RWPE1 (cell line): Measurements from ENCODE around the gene DPYSL4.

Source experiments
- CTCF ChIA-PET: fragments of 350-600 bp; sonication (Branson Sonifier 250); formaldehyde crosslinking; extraction: SDS; loops from one replicate; lab custom pipeline; 2021; lab: Yijun Ruan, JAX
- POLR2A ChIA-PET: fragments of 400-600 bp; formaldehyde crosslinking; extraction: SDS; loops from one replicate; lab custom pipeline; 2020; ENCODE audit warnings: antibody characterized with exemption; ENCODE audit not compliant: low non-redundant PET; lab: Yijun Ruan, JAX
- DNase-seq: peaks from one replicate; pipeline ENCODE4 v3.0.0; 2012; ENCODE audit warnings: low spot score
- H3K27ac ChIP-seq: fragments of 450-650 bp; 2 replicates; pipeline ENCODE4 v1.5.1; 2017
- TF ChIP-seq, protein P1 (sequence below): fragments of 450-650 bp; conservative IDR thresholded peaks from 2 replicates; pipeline ENCODE4 v1.5.1; 2017; ENCODE audit warnings: low read depth, mild to moderate bottlenecking

Gene DPYSL4

DNA sequence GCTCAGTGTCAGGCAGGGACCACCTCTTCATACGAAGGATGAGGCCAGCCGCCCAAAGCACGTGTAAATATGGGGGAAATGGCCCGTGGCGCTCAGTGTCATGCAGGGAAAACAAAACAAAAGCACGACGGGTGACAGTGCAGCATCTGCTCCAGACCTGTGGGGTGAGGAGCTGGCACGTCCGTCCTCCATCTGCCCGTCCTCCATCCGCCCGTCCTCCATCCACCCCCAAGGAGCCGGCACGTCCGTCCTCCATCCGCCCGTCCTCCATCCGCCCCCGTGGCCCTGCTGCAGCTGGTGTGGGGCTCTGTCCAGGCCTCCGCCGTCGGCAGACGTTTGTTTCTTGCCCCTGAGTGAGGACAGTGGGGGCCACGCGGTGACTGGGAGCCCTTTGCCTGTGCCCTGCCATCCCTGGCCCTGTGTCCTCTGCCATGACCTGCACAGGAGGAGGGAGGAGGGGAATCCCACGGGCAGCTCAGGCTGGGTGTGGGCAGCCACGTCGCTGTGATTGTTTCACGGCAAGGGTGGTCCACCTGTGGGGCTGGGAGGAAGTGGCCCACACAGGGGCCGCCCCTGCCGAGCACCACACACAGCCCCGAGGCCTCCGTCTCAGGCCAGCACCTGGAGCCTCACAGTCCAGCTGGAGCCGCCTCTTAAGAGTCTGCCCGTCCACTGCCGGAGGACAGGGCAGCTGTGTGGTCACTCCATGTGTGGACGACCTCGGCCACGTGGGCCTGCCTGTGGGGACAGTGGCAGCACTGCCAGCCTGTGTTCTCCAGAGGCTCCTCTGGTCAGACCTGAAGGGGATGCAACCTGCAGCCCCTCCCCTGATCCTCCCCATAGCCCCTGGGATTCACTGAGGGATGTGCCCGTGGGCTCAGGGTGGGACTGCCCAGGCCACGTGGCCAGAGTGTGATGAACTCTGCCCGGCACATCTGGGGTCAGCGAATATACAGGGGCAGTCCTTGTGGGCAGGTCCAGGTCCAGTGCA, 38.2 kb upstream of the DPYSL4 start:
- POLR2A ChIA-PET: interaction anchor here (0.6 kb wide), 1 partner anchor 871 kb away, joined by 4 read pairs; no protein-coding TSS in a partner anchor
- H3K27ac ChIP-seq: no peak overlapping the region
- TF ChIP-seq, protein P1, sequence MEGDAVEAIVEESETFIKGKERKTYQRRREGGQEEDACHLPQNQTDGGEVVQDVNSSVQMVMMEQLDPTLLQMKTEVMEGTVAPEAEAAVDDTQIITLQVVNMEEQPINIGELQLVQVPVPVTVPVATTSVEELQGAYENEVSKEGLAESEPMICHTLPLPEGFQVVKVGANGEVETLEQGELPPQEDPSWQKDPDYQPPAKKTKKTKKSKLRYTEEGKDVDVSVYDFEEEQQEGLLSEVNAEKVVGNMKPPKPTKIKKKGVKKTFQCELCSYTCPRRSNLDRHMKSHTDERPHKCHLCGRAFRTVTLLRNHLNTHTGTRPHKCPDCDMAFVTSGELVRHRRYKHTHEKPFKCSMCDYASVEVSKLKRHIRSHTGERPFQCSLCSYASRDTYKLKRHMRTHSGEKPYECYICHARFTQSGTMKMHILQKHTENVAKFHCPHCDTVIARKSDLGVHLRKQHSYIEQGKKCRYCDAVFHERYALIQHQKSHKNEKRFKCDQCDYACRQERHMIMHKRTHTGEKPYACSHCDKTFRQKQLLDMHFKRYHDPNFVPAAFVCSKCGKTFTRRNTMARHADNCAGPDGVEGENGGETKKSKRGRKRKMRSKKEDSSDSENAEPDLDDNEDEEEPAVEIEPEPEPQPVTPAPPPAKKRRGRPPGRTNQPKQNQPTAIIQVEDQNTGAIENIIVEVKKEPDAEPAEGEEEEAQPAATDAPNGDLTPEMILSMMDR: no peak
- no peak for DNase-seq
- CTCF ChIA-PET: interaction anchor here (1.2 kb wide), 1 partner anchor 125 kb away, joined by 3 read pairs; no protein-coding TSS in a partner anchor

DNA sequence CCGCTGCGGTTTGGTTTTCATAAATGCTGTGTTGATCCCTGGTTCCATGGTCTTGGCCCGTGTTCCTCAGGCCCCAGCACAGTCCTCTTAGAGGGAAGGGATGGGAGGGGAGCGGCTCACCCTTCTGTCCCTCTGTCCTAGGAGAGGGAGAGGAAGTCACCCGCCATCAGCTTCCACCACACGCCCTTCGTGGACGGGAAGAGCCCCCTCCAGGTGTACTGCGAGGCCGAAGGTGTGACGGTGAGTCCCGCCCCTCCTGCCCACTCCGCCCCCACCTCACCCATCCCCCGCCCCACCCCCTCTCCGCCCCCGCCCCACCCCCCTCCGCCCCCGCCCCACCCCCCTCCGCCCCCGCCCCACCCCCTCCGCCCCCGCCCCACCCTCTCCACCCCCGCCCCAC, 37.5 kb upstream of the DPYSL4 start:
- POLR2A ChIA-PET: no interaction called here
- CTCF ChIA-PET: no interaction called here
- TF ChIP-seq, protein P1: no peak
- H3K27ac ChIP-seq: no peak overlapping the region
- no peak for DNase-seq

DNA sequence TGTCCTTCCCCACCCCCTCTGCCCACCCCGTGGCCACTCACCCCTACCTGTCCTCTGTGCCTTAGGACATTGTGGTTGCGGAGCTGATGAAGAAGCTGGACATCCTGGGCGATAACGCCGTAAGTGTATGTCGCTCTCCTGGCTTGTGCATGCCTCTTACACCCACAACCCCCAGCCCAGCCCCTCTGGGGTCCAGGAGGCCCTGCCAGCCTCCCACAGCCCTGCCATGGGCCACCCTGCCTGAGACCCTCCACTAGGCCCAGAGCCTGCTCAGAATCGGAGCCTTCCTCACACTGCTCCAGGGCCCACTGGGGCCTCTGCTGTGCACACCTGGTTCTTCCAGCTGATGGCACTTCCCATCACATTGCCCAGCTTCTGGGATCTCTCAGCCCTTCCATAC, 36.8 kb upstream of the DPYSL4 start:
- TF ChIP-seq, protein P1: no peak
- H3K27ac ChIP-seq: no peak overlapping the region
- POLR2A ChIA-PET: no interaction called here
- CTCF ChIA-PET: interaction anchor here (0.6 kb wide), 1 partner anchor 96 kb away, joined by 3 read pairs; no protein-coding TSS in a partner anchor
- no peak for DNase-seq

DNA sequence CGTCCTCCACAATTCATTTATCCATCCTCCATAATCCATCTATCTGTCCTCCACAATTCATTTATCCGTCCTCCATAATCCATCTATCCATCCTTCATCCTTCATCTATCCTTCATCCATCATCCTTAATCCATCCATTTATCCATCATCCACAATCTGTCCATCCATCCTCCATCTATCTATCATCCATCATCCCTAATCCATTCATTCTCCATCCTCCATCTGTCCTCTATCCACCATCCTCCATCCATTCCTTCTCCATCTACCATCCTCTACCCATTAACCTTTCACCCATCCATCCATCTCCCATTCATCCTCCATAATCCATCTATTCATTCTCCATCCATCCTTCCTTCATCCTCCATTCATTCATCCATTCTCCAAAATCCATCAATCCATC, 36.0 kb upstream of the DPYSL4 start:
- ChIA-PET CTCF (interaction anchor here (0.8 kb wide), 1 partner anchor 9 kb away, joined by 3 read pairs; no protein-coding TSS in a partner anchor), POLR2A (no interaction called here)
- no peak overlapping the region for H3K27ac ChIP-seq
- DNase-seq: no peak
- TF ChIP-seq, protein P1: no peak

DNA sequence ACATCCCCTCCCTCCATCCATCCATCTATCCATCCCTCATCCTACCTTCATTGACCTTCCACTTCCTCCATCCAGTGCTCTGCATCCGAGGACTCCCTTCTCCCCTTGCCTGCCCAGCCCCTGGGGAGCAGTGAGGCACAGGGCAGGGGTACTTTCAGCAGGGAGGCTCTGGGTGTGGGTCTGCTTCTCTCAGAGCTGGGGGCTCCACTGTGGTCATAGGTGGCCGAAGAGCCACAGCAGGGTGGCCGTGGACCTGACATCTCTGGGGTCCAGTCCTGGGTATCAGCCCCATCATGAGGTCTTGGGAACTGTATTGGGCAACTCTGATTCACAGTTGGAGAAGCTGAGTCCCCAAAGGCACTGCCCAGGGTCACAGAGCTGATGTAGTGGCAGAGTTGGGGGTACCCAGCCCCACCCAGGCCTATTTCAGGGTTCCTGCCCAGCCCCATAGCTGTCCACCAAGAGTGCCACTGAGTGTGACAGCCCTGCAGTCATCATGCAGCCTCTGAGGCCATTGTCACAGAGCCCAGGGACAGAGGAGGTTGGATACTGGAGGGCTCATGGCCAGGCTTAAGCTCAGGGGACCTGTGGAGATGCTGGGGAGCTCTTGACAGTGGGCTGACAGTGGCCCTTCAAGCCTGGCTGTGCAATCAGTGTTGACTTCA, 35.3 kb upstream of the DPYSL4 start:
- POLR2A ChIA-PET: no interaction called here
- TF ChIP-seq, protein P1: no peak
- CTCF ChIA-PET: interaction anchor here (0.7 to 0.8 kb wide), 2 partner anchors 9 kb away, joined by 3 read pairs; no protein-coding TSS in a partner anchor
- DNase-seq: no peak
- no peak overlapping the region for H3K27ac ChIP-seq

- ChIA-PET POLR2A (no interaction called here), CTCF (interaction anchor here (0.7 to 2.0 kb wide), 2 partner anchors 9 kb away, joined by 3 to 11 read pairs; no protein-coding TSS in a partner anchor)
- no peak for DNase-seq
- H3K27ac ChIP-seq: no peak overlapping the region
- TF ChIP-seq, protein P1: no peak
Observed at GRCh38 chr10:132151951-132152505, 34.7 kb upstream of the DPYSL4 start.
